Limb (tissue), 2 donors: Measurements from ENCODE around the gene ACOX3.

ENCODE experiments used
- DNase-seq, 2 donors: peaks; one replicate each; pipeline ENCODE4 v3.0.0-alpha.2; 2016; ENCODE audit errors: extremely low spot score in 2 of 2

ACOX3 gene

GRCh38 chr4:8323947-8324555 is 116.5 kb downstream of the ACOX3 start:
- no peak for DNase-seq

GRCh38 chr4:8322794-8323704 is 117.5 kb downstream of the ACOX3 start:
- DNase-seq = no peak

GRCh38 chr4:8321771-8322170 is 118.8 kb downstream of the ACOX3 start:
- no peak for DNase-seq

GRCh38 chr4:8321220-8321619 is 119.3 kb downstream of the ACOX3 start:
- DNase-seq = no peak

GRCh38 chr4:8320386-8320750 is 120.2 kb downstream of the ACOX3 start:
- DNase-seq = no peak

- DNase-seq = no peak
These were observed 120.7 kb downstream of the ACOX3 start for GRCh38 chr4:8319731-8320385.

GRCh38 chr4:8319061-8319460 is 121.5 kb downstream of the ACOX3 start:
- no peak for DNase-seq

- DNase-seq = no peak
These were observed 122.0 kb downstream of the ACOX3 start for GRCh38 chr4:8318509-8318908.

- DNase-seq = no peak
These were observed 123.0 kb downstream of the ACOX3 start for GRCh38 chr4:8317474-8317873.

GRCh38 chr4:8316911-8317351 is 123.6 kb downstream of the ACOX3 start:
- DNase-seq = peak in 1 of 2 donors; percentile 21
